Endothelial cell of umbilical vein (primary cell): ENCODE data around the gene SLC9A2. TPM values are rescaled to one million over a fixed set of nuclear protein-coding genes. Genes with fewer than 3 reads are reported as not detected.

Experiments
- BruUV-seq: library from RNA; stranded (reverse); fragments of 400-500 nt; replicated peaks from 2 replicates; lab custom pipeline; 2021; lab: Mats Ljungman, UMichigan
- CTCF ChIA-PET: fragments of 300-600, 350-600 bp; sonication (Branson Sonifier 250); formaldehyde crosslinking; loops from one replicate; lab custom pipeline; 2021; ENCODE audit warnings: antibody characterized with exemption, inconsistent platforms; lab: Charles Lee
- POLR2A ChIA-PET: fragments of 300-600, 350-600 bp; sonication (Branson Sonifier 250); formaldehyde crosslinking; loops from one replicate; lab custom pipeline; 2021; ENCODE audit warnings: antibody characterized with exemption, inconsistent platforms; lab: Charles Lee
- DNase-seq: peaks from one replicate; pipeline ENCODE4 v3.0.0-alpha.2; 2011; ENCODE audit warnings: low read depth, low spot score
- FAIRE-seq: peaks from 2 replicates; lab custom pipeline; 2011; peaks lifted over from hg19 to GRCh38; lab: Jason Lieb, UNC
- H2AFZ ChIP-seq: 2 replicates; pipeline ENCODE4 v1.6.0; 2012; ENCODE audit warnings: low read depth, low read length, control low read depth, inconsistent platforms
- H3K27ac ChIP-seq: 2 replicates; pipeline ENCODE4 v1.5.1; 2011; ENCODE audit warnings: low read depth, mild to moderate bottlenecking, control low read depth, low read length, moderate library complexity; ENCODE audit not compliant: insufficient read depth
- H3K27me3 ChIP-seq, 2 experiments: 2 replicates each; pipeline versions ENCODE4 v1.6.0 to v1.6.1; 2011; ENCODE audit warnings: low read length in 2 of 2, mixed read lengths in 1 of 2; ENCODE audit not compliant: control insufficient read depth in 2 of 2, insufficient read depth in 2 of 2
- H3K36me3 ChIP-seq, 2 experiments: 2 replicates in 1 of 2; 3 replicates in 1 of 2; pipeline ENCODE4 v1.5.1; 2011; ENCODE audit warnings: low read length in 2 of 2, mild to moderate bottlenecking in 1 of 2, moderate library complexity in 1 of 2; ENCODE audit not compliant: control insufficient read depth in 2 of 2, insufficient read depth in 2 of 2; ENCODE audit errors: extremely low read depth in 1 of 2
- H3K4me1 ChIP-seq: 3 replicates; pipeline ENCODE4 v1.5.1; 2011; ENCODE audit warnings: mild to moderate bottlenecking, low read length; ENCODE audit not compliant: control insufficient read depth, insufficient read depth; ENCODE audit errors: extremely low read depth
- H3K4me2 ChIP-seq: 2 replicates; pipeline ENCODE4 v1.6.1; 2011; ENCODE audit warnings: low read length, control low read depth, mixed read lengths; ENCODE audit not compliant: insufficient read depth
- H3K4me3 ChIP-seq, 3 experiments: fragments of 200-600 bp in 1 of 3; sonication (generic), shearing (Covaris generic) in 1 of 3; replicated peaks in 1 of 3; 2 replicates each; pipeline ENCODE4 v1.5.1; 2011 to 2016; ENCODE audit warnings: control low read depth in 3 of 3, low read length in 3 of 3, mild to moderate bottlenecking in 2 of 3, inconsistent platforms in 1 of 3, low read depth in 1 of 3, moderate library complexity in 1 of 3; ENCODE audit not compliant: insufficient read depth in 1 of 3
- H3K79me2 ChIP-seq: 2 replicates; pipeline ENCODE4 v1.6.0; 2012; ENCODE audit warnings: low read length, inconsistent platforms; ENCODE audit not compliant: control insufficient read depth, insufficient read depth
- H3K9ac ChIP-seq: replicated peaks from 2 replicates; pipeline ENCODE3; 2011; ENCODE audit warnings: low read length, control low read depth; ENCODE audit not compliant: insufficient read depth; ENCODE audit errors: extremely low read depth
- H3K9me1 ChIP-seq: replicated peaks from 3 replicates; pipeline ENCODE4 v1.6.0; 2011; ENCODE audit warnings: mild to moderate bottlenecking, low read length; ENCODE audit not compliant: control insufficient read depth, insufficient read depth; ENCODE audit errors: extremely low read depth
- H3K9me3 ChIP-seq: replicated peaks from 2 replicates; pipeline ENCODE4 v1.5.1; 2012; ENCODE audit warnings: low read length, inconsistent platforms; ENCODE audit not compliant: control insufficient read depth, insufficient read depth
- H4K20me1 ChIP-seq: replicated peaks from 2 replicates; pipeline ENCODE3; 2011; ENCODE audit warnings: mild to moderate bottlenecking, low read length; ENCODE audit not compliant: control insufficient read depth, insufficient read depth; ENCODE audit errors: extremely low read depth
- EZH2 ChIP-seq: IDR thresholded peaks from 2 replicates; pipeline ENCODE4 v1.6.1; 2012; ENCODE audit warnings: borderline replicate concordance, low read depth, mild to moderate bottlenecking, moderate library complexity, low read length, inconsistent platforms; ENCODE audit not compliant: severe bottlenecking
- dilution Hi-C: fragments of 300-500 bp; cut with MboI; formaldehyde crosslinking; loops from one replicate; pipeline ENCODE4 v1.15.0; 2019; ENCODE audit warnings: low sequenced_read_pairs; ENCODE audit not compliant: extremely low pct_ligation_motif_present
- intact Hi-C: fragments of 100-400 bp; cut with micrococcal nuclease; formaldehyde crosslinking; loops from one replicate; pipeline ENCODE4 v1.10.0; 2022
- polyA plus RNA-seq, 4 experiments: library from polyadenylated mRNA; depleted of rRNA in 3 of 4; stranded (reverse) in 3 of 4; unstranded in 1 of 4; fragments of >200 nt; gene quantifications; 2 replicates each; pipeline versions ENCODE4 v1.2.1 to v1.2.3, GENCODE V29; 2011 to 2012; ENCODE audit warnings: missing spikeins in 1 of 4
- total RNA-seq: library from RNA; stranded (reverse); gene quantifications from 2 replicates; pipeline ENCODE4 v1.2.3, GENCODE V29; 2021
- TF ChIP-seq, protein P1 (sequence below), 2 donors: IDR thresholded peaks; 1 replicate in 1 of 2; 2 replicates in 1 of 2; pipeline ENCODE4 v1.5.1; 2011; ENCODE audit warnings: low read length in 2 of 2, mild to moderate bottlenecking in 2 of 2, moderate library complexity in 2 of 2, control low read depth in 1 of 2, inconsistent platforms in 1 of 2, low read depth in 1 of 2; ENCODE audit not compliant: insufficient read depth in 1 of 2; ENCODE audit errors: extremely low read depth in 1 of 2

The SLC9A2 gene
- total and polyA plus RNA-seq, 2 donors (not counting 3 experiments of a cell fraction or from before 2014, with no cell fraction given), result 0.03 TPM; not detected in 1

DNA sequence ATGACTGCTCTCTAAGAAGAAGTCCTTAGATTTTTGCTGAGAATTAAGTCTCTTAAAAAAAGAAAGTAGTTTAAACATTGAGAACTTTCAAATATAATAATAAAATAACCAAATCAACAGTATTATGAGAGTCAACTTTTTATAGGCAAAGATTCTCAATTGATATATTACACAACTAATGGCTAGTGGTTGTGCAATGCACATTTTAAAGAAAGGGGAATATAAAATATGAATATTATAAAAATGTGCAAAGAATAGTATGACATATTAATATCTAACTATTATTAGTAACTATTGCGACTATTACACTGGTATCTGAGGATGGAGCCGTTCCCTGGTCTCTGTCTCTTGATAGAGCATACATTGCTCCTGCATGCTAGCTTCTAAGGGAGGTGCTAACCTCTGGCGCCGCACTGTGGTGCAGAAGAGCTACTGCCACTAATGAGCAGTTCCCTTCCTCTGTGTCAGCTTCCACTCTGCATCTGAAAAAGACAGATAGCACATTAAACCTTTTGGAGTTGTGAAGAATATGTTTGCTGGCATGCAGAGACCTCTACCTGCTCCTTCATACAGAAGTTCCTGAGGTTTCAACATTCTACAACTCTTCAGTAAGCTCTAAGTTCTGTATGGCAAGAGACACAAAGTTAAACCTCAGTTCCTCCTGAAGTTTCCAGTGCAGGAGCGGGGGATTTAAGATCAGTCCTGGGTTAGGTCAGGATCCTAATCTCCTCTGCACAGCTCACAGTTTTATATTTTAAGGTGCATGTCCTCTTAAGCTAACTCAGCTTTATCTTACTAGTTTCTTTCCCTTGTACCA, 3.5 kb upstream of the SLC9A2 start:
- peak; percentile 45 for DNase-seq
- BruUV-seq, result no TSS peak
- ChIA-PET CTCF (interaction anchor here (0.5 to 3.7 kb wide), 45 partner anchors 8 to 610 kb away, joined by 3 to 218 read pairs (median 4); partner anchors contain the start of gene SLC9A4), POLR2A (interaction anchor here (0.6 kb wide), 1 partner anchor 737 kb away, joined by 4 read pairs; no protein-coding TSS in a partner anchor)
- no peaks in the 10 kb centered on the region for H3K9me3 ChIP-seq
- peak; percentile 80 for FAIRE-seq
- no peak overlapping the region for H3K4me3 ChIP-seq
- H3K9ac ChIP-seq, result no peak overlapping the region
- intact Hi-C loops (loop anchor here (1.0 to 10.0 kb wide), 3 partner anchors 96 to 189 kb away; partner anchors contain the start of gene SLC9A4), dilution Hi-C loops (no loop called here)
- H2AFZ ChIP-seq, result no peak overlapping the region
- H3K4me1 ChIP-seq, result peaks cover 2% of the 10 kb centered on the region
- no peaks in the 10 kb centered on the region for H3K36me3 ChIP-seq
- H3K27me3 ChIP-seq, result peaks cover 35 to 74% of the 10 kb centered on the region in 2 experiments
- TF ChIP-seq EZH2, result no peak
- TF ChIP-seq, protein P1, sequence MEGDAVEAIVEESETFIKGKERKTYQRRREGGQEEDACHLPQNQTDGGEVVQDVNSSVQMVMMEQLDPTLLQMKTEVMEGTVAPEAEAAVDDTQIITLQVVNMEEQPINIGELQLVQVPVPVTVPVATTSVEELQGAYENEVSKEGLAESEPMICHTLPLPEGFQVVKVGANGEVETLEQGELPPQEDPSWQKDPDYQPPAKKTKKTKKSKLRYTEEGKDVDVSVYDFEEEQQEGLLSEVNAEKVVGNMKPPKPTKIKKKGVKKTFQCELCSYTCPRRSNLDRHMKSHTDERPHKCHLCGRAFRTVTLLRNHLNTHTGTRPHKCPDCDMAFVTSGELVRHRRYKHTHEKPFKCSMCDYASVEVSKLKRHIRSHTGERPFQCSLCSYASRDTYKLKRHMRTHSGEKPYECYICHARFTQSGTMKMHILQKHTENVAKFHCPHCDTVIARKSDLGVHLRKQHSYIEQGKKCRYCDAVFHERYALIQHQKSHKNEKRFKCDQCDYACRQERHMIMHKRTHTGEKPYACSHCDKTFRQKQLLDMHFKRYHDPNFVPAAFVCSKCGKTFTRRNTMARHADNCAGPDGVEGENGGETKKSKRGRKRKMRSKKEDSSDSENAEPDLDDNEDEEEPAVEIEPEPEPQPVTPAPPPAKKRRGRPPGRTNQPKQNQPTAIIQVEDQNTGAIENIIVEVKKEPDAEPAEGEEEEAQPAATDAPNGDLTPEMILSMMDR (IDR thresholded peaks at IDR 0.05; ENCODE audit: extremely low read depth in 1 of 2, insufficient read depth in 1 of 2, low read depth in 1 of 2, low read length in 2 of 2), result peak; percentile 82 to 89
- no peaks in the 10 kb centered on the region for H3K9me1 ChIP-seq
- H3K27ac ChIP-seq, result no peak overlapping the region
- no peaks in the 10 kb centered on the region for H3K79me2 ChIP-seq
- no peaks in the 10 kb centered on the region for H4K20me1 ChIP-seq
- H3K4me2 ChIP-seq, result no peak overlapping the region
